GM19238 (cell line): ENCODE measurements around the gene EXO5.
"Not testable (repeated sequence)": the region's sequence is repeated elsewhere in the genome, so short reads cannot be mapped to it uniquely, and the experiment has no call there.

Experiments used
- DNase-seq: peaks from one replicate; pipeline ENCODE4 v3.0.0; 2011; ENCODE audit warnings: low spot score; ENCODE audit not compliant: insufficient read length

Gene EXO5

DNA sequence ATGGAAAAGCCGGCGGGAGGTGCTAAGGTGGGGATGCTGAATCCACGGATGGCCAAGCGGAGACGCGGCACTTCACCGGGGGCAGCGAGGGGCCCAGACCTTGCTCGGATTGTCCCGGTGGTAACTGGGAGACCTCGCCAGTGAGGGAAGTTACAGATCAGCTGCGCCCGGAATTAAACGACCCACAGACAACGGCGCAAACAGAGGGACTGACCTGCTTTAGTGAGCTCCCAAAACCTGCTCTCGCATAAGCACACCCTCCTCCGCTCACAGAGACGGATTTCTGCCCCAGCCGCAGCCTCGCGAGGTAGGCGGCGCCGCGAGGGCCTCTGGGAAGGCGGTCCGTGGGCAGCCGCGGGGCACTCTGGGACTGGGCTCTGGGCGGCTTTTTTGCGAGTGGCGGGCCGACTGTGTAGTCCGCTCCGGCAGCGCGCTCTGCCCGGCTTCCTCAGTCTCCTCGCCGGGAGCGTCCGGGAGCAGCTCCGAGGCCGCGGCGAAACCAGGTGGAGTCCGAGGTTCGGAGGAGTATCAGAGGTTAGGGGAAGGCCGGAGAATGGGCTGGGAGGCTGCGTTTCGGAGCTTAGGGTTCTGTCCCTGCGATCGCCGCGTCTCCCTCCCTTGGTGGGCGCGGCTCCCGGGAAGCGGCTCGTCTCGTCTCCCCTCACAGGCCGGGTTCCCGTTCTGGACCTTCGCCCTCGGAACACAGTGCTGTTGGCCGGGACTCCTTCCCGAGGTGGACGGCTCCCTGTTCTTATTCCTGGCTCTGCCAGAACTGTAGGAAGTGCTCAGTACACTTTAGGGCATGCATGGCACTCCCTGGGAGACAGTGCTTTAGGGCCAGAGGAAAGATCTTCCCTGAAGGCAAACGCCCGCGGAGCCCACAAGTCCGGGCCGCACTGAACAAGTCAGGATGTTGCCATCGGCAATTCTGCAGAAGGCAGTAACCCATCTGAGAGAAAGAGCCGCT is at the start of gene EXO5:
EXO5 (plus strand) TSS at position 393 of the 967 bp plus-strand sequence. CDS start 5,778 bp downstream, outside the sequence.
- DNase-seq: peak; percentile 69

DNA sequence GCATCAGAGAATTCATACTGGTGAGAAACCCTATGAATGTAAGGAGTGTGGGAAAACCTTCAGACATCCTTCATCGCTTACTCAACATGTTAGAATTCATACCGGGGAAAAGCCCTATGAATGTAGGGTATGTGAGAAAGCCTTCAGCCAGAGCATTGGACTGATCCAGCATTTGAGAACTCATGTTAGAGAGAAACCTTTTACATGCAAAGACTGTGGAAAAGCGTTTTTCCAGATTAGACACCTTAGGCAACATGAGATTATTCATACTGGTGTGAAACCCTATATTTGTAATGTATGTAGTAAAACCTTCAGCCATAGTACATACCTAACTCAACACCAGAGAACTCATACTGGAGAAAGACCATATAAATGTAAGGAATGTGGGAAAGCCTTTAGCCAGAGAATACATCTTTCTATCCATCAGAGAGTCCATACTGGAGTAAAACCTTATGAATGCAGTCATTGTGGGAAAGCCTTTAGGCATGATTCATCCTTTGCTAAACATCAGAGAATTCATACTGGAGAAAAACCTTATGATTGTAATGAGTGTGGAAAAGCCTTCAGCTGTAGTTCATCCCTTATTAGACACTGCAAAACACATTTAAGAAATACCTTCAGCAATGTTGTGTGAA is 45.5 kb upstream of the EXO5 start:
- DNase-seq: no peak

- DNase-seq: no peak
Measured at GRCh38 chr1:40469327-40469726, 39.2 kb upstream of the EXO5 start.

- no peak for DNase-seq
Measured at GRCh38 chr1:40475268-40475667, 33.3 kb upstream of the EXO5 start.

DNA sequence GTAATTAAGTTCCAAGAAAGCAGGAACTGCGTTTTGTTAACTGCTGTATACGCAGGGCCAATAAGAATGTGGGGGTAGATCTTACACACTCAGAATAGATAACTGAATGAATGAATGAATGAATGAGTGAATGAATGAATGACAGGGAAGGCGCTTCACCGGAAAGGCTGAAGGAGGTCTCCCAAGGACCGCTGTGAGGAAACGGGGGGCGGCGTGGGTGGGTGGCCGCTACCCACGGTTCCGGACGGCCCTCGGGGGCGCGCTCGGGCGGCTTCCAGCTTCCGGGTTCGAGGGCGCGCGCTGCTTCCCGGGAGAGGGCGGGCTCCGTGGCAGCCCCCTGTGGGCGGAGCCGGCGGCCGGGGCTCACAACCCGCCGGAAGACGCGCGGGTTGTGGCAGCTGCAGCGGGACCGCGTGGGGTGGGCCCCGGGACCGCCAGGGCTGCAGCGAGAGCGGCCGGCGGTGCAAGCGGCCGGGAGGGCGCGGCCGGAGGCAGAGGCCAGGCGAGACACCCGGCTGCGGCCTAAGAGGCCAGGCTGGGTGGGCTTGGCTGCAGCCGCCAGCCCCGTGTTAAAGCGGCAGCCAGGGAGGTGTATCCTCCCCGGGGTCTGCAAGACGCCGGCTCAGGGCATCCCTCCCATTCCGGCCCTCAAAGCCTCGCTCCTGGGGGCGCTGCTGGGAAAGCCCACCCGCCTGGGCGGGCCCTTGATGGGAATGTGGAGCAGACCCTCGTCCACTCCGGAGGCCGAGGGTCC is 31.5 kb upstream of the EXO5 start, which contains the start of gene ZFP69:
ZFP69 (plus strand) TSS at position 367 of the 754 bp plus-strand sequence. CDS start 2,072 bp downstream, outside the sequence.
- peak; percentile 77 for DNase-seq

DNA sequence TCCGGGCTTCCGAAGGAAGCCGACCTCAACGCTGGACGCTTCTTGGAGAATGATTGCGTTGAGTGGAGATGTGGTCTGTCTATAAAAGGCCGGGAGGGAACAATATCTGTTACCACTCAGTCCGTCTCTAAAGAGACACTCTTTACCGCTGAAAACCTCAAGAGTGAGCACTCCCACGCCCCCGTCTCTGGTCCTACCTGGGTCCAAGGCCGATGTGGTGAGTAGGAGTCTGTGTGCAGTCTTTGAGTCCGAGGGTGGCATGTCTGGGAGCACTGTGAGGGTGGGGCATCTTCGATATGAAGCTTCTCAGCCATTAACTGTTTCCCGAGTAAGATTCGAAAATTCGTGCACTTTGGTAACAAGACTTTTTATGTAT is 30.9 kb upstream of the EXO5 start:
- DNase-seq: peak; percentile 14

- DNase-seq: no peak
Measured at GRCh38 chr1:40478276-40478675, 30.3 kb upstream of the EXO5 start.

- DNase-seq: no peak
Measured at GRCh38 chr1:40479156-40479555, 29.4 kb upstream of the EXO5 start.

GRCh38 chr1:40495315-40495903 is 13.2 kb upstream of the EXO5 start:
- no peak for DNase-seq

GRCh38 chr1:40502651-40503050 is 5.9 kb upstream of the EXO5 start:
- DNase-seq: not testable (repeated sequence)

GRCh38 chr1:40507973-40508372 is 594 bp upstream of the EXO5 start:
- DNase-seq: no peak

GRCh38 chr1:40519517-40519916 is 10.9 kb downstream of the EXO5 start:
- DNase-seq: no peak

GRCh38 chr1:40530735-40531380 is 22.3 kb downstream of the EXO5 start:
- DNase-seq: no peak

GRCh38 chr1:40531381-40532061 is 23.0 kb downstream of the EXO5 start, which contains the start of gene ZNF684:
Gene ZNF684, plus strand, starts transcription at chr1:40531637. Its CDS starts 1,530 bp downstream, at chr1:40533167.
- peak; percentile 87 for DNase-seq

DNA sequence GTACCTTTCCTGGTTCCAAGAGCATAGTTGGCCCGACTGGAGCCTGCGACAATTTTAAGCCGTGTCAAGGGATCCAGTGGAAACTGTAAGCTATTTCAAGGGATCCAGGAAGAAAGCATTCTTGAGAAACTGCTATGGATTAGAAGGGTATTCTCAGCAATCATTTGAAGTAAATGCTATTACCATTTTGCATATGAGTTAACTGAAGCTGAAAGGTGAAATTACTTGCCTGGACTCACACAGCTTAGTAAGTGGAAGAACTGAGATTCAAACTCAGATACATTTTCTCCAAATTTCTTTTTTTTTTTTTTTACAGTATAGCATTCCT is 23.5 kb downstream of the EXO5 start:
- DNase-seq: no peak

- DNase-seq: peak; percentile 36
Measured at GRCh38 chr1:40532844-40533424, 24.4 kb downstream of the EXO5 start.

GRCh38 chr1:40534589-40534988 is 26.0 kb downstream of the EXO5 start:
- no peak for DNase-seq

DNA sequence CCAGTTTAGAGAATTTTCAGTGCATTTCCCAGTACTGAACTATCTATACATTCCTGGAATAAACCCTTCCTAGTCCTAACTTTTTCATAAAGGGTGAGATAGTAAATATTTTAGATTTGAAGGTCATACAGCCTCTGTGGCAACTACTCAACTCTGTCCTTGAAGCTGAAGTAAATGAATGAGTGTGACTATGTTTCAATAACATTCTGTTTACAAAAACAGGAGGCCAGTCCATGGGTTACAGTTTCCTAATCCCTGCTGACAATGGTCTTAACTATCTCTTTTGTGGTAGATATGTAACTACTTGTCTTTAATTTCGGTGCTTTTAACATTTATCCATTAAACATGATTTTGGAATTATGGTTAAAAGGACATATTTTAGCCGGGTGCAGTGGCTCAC is 27.2 kb downstream of the EXO5 start:
- no peak for DNase-seq

- DNase-seq: no peak
Measured at GRCh38 chr1:40539338-40539737, 30.8 kb downstream of the EXO5 start.

DNA sequence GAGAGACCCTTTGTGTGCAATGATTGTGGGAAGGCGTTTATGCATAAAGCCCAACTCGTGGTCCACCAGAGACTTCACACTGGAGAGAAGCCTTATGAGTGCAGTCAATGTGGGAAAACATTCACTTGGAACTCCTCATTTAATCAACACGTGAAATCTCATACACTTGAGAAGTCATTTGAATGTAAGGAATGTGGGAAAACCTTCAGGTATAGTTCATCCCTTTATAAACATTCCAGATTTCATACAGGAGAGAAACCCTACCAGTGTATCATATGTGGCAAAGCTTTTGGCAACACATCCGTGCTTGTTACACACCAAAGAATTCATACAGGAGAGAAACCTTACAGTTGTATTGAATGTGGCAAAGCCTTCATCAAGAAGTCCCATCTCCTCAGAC is 38.4 kb downstream of the EXO5 start:
- no peak for DNase-seq
